Panc1 (cell line): ENCODE data around the gene RFX8.

Source experiments
- POLR2AphosphoS5 ChIP-seq: IDR thresholded peaks from 2 replicates; pipeline ENCODE4 v1.6.1; 2012; ENCODE audit warnings: mild to moderate bottlenecking, low read depth, low read length, moderate library complexity
- TF ChIP-seq, protein P1 (sequence below): fragments of 450-650 bp; IDR thresholded peaks from 2 replicates; pipeline ENCODE4 v1.5.1; 2017; ENCODE audit warnings: mild to moderate bottlenecking

GRCh38 chr2:101479328-101479727 is 4.4 kb upstream of the RFX8 start:
- TF ChIP-seq, protein P1, sequence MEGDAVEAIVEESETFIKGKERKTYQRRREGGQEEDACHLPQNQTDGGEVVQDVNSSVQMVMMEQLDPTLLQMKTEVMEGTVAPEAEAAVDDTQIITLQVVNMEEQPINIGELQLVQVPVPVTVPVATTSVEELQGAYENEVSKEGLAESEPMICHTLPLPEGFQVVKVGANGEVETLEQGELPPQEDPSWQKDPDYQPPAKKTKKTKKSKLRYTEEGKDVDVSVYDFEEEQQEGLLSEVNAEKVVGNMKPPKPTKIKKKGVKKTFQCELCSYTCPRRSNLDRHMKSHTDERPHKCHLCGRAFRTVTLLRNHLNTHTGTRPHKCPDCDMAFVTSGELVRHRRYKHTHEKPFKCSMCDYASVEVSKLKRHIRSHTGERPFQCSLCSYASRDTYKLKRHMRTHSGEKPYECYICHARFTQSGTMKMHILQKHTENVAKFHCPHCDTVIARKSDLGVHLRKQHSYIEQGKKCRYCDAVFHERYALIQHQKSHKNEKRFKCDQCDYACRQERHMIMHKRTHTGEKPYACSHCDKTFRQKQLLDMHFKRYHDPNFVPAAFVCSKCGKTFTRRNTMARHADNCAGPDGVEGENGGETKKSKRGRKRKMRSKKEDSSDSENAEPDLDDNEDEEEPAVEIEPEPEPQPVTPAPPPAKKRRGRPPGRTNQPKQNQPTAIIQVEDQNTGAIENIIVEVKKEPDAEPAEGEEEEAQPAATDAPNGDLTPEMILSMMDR = no peak
- TF ChIP-seq POLR2AphosphoS5 = no peak
